Ovary (tissue), 3 donors: Measurements from ENCODE around the gene TMEM270.

ENCODE experiments used
- POLR2A ChIP-seq: fragments of 450-650 bp; IDR thresholded peaks from one replicate; pipeline ENCODE4 v1.6.1; 2017; ENCODE audit warnings: antibody characterized with exemption, mild to moderate bottlenecking, moderate library complexity
- TF ChIP-seq, protein P1 (sequence below), 3 donors: fragments of 450-650 bp in 2 of 3; fragments of 200-600 bp in 1 of 3; IDR thresholded peaks; one replicate each; pipeline versions ENCODE4 v1.5.1 to v1.8.0; 2016 to 2022; ENCODE audit warnings: antibody characterized with exemption in 3 of 3, mild to moderate bottlenecking in 1 of 3
- donor health status: DM: no; HTN: no; CAD: no.

DNA sequence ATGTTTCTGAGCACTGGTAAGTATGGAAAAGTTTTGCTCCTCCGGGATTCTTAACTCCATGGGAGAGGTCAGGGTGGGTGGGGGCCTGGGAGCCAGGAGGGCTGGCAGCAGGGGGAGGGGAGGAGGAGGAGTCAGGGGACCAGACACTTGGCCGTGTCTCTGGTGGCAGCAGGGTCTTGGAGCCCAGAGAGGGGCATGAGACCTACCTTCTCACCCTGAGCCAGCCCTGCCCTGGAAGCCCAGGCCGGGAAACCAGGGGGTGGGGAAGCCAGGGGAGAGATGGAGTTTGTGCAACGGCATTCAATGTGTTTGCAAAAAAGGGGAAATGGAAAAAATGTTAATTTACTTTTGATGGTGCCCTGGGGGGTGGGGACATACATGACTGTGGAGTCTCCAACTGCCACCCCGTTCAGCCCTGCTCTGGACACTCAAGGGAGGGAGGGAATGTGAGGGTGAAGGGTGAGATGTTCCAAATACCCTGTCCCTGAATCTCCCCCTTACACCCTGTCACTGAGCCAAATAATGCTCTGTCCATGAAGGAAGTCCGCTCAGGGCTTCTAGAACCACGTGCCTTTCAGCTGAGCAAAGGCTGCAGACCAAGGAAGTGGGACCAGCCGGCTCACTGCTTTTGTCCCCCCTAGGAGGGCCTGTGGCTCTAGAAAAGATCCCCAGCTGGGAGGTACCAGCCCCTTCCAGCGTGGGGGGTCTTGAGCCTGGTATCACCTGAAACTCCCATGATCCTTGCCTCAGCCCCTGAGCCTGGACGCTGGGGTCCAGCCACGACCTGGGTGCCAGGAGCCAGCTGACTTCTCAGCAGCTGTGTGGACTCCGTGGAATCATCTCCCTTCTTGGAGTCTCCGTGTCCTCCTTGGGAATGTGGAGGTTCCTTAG is 48.3 kb downstream of the TMEM270 start:
- TF ChIP-seq, protein P1, sequence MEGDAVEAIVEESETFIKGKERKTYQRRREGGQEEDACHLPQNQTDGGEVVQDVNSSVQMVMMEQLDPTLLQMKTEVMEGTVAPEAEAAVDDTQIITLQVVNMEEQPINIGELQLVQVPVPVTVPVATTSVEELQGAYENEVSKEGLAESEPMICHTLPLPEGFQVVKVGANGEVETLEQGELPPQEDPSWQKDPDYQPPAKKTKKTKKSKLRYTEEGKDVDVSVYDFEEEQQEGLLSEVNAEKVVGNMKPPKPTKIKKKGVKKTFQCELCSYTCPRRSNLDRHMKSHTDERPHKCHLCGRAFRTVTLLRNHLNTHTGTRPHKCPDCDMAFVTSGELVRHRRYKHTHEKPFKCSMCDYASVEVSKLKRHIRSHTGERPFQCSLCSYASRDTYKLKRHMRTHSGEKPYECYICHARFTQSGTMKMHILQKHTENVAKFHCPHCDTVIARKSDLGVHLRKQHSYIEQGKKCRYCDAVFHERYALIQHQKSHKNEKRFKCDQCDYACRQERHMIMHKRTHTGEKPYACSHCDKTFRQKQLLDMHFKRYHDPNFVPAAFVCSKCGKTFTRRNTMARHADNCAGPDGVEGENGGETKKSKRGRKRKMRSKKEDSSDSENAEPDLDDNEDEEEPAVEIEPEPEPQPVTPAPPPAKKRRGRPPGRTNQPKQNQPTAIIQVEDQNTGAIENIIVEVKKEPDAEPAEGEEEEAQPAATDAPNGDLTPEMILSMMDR (IDR thresholded peaks at IDR 0.05): no peak
- TF ChIP-seq POLR2A: no peak
